ENCODE data around the gene FKBP9. TPM values are rescaled to one million over a fixed set of nuclear protein-coding genes. Genes with fewer than 3 reads are reported as not detected.

Gene FKBP9
- total and polyA plus RNA-seq, 2 of the 8 experiments (the other 6 are each of a cell fraction or from before 2014, with no cell fraction given), result 7.2 to 10.1 TPM

DNA sequence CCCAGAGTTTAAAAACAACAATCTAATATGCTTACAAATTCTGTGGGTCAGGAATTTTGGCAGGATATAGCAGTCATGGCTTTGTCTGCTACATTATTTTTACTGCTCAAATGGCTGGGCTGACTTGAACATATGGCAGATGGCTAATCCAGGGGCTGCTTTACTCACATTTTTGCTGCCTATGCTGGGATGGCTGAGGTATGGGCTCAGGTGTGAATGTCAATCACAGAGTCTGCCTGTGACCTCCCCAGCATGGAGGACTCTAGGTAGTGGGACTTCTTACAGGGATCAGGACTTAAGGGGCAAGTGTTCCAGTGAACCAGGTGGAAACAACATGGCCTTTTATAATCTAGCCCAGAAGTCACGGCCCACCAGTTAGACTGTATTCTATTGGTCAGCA, 4.4 kb upstream of the FKBP9 start:
- DNase-seq (ENCODE audit: low read depth in 1 of 2, low spot score in 2 of 2) (no peak), FAIRE-seq (no peak)
- TF ChIP-seq EZH2 (IDR thresholded peaks at IDR 0.05; ENCODE audit: low read depth, low read length, severe bottlenecking) (no peak), JUN (IDR thresholded peaks at IDR 0.05; ENCODE audit: low read depth, low read length) (no peak), SIRT6 (IDR thresholded peaks at IDR 0.05; ENCODE audit: low read length) (no peak)
- Histone ChIP-seq H4K20me1 (replicated peaks in 1 of 2; ENCODE audit: control insufficient read depth in 1 of 2, insufficient read depth in 2 of 2, low read length in 2 of 2) (no peaks in the 10 kb centered on the region), H3K14ac (ENCODE audit: insufficient read length) (no peak overlapping the region), H3K79me2 (ENCODE audit: control insufficient read depth in 1 of 2, insufficient read depth in 2 of 2, low read length in 2 of 2) (no peaks in the 10 kb centered on the region), H4K8ac (ENCODE audit: extremely low read depth, insufficient read depth, low read length) (peak overlapping the region; percentile 59; the same call in 1 of the 2 replicates), H3K27ac (ENCODE audit: low read depth, low read length) (no peak overlapping the region), H2BK120ac (replicated peaks; ENCODE audit: low read depth, low read length) (no peak overlapping the region), H2BK15ac (ENCODE audit: low read length) (no peak overlapping the region), H3K79me1 (ENCODE audit: low read depth, low read length) (no peaks in the 10 kb centered on the region), H3K27me3 (replicated peaks in 1 of 4; ENCODE audit: control insufficient read depth in 3 of 4, extremely low read depth in 1 of 4, insufficient read depth in 3 of 4, low read length in 3 of 4) (peaks cover 0 to 31% (median 21%) of the 10 kb centered on the region in 4 experiments; a peak in 6 of 7 replicates), H2BK5ac (ENCODE audit: low read depth, low read length) (no peak overlapping the region), H3K4me1 (replicated peaks in 1 of 4; ENCODE audit: control insufficient read depth in 3 of 4, insufficient read depth in 4 of 4, low read length in 3 of 4) (peaks cover 0 to 5% (median 3%) of the 10 kb centered on the region in 4 experiments; a peak in 4 of 7 replicates), H2AK5ac (ENCODE audit: low read depth, low read length) (no peak overlapping the region), H4K91ac (replicated peaks; ENCODE audit: insufficient read length, low read length) (no peak overlapping the region), H3K36me3 (ENCODE audit: control insufficient read depth in 2 of 4, insufficient read depth in 4 of 4, low read length in 3 of 4) (no peaks in the 10 kb centered on the region), H2BK20ac (ENCODE audit: low read length) (no peak overlapping the region), H3K9ac (replicated peaks in 1 of 4; ENCODE audit: extremely low read depth in 1 of 4, low read depth in 3 of 4, low read length in 3 of 4) (no peak overlapping the region), H3K4me2 (ENCODE audit: insufficient read depth in 1 of 2, low read depth in 2 of 2, low read length in 2 of 2) (no peak overlapping the region), H3K4me3 (ENCODE audit: extremely low read depth in 1 of 4, insufficient read depth in 2 of 4, low read depth in 3 of 4, low read length in 4 of 4) (no peak overlapping the region), H2AFZ (ENCODE audit: low read length) (no peak overlapping the region), H2BK12ac (ENCODE audit: low read depth, low read length) (no peak overlapping the region), H3K56ac (replicated peaks; ENCODE audit: insufficient read length, low read depth, low read length) (no peak overlapping the region), H3K18ac (ENCODE audit: extremely low read depth, low read length) (no peak overlapping the region), H3K9me3 (ENCODE audit: insufficient read depth in 2 of 2, low read depth in 1 of 2, low read length in 1 of 2) (no peaks in the 10 kb centered on the region), H4K5ac (ENCODE audit: insufficient read length, low read depth, low read length) (no peak overlapping the region), H3K4ac (replicated peaks; ENCODE audit: insufficient read length, low read depth, low read length) (no peak overlapping the region), H3K23ac (ENCODE audit: insufficient read length) (no peak overlapping the region), H3K23me2 (ENCODE audit: low read depth, low read length) (peaks cover 8% of the 10 kb centered on the region; the same call in 1 of the 2 replicates)
- ChIA-PET CTCF (ENCODE audit: partially characterized antibody) (no interaction called here), POLR2A (ENCODE audit: partially characterized antibody) (no interaction called here)
- WGBS, 2 experiments (ENCODE audit: extremely low coverage in 1 of 2, insufficient coverage in 1 of 2, insufficient read length in 1 of 2, insufficient replicate concordance in 2 of 2, low coverage in 1 of 2, low lambda C conversion rate in 2 of 2, missing lambda C conversion rate in 1 of 2), result 90% methylated on average over 1 of the region's 1 CpG; no CpG with 5 or more reads in 1 of the 2 experiments

All from H1 (cell line).